ENCODE measurements around the gene CRHR2.

- TF ChIP-seq CBX8 (IDR thresholded peaks at IDR 0.05) (no peak), REST (IDR thresholded peaks at IDR 0.05) (no peak), RFX5 (IDR thresholded peaks at IDR 0.05) (no peak), CHD4 (IDR thresholded peaks at IDR 0.05; ENCODE audit: borderline replicate concordance) (no peak), PBX3 (IDR thresholded peaks at IDR 0.05) (no peak), MAX (IDR thresholded peaks at IDR 0.05) (no peak), CTCF (IDR thresholded peaks at IDR 0.05) (no peak), POLR2A (IDR thresholded peaks at IDR 0.05; ENCODE audit: low read length) (no peak), CHD2 (IDR thresholded peaks at IDR 0.05; ENCODE audit: low read length, partially characterized antibody) (no peak), EP300 (IDR thresholded peaks at IDR 0.05) (no peak)
These were observed 1.6 kb upstream of the CRHR2 start for GRCh38 chr7:30683816-30684215.

All from A549 (cell line).